Right lobe of liver (tissue), 4 donors: ENCODE data around the gene OXER1.

Source experiments
- POLR2A ChIP-seq: fragments of 450-650 bp; IDR thresholded peaks from one replicate; pipeline ENCODE4 v1.6.1; 2017; ENCODE audit warnings: antibody characterized with exemption, mild to moderate bottlenecking
- TF ChIP-seq, protein P1 (sequence below), 4 donors: fragments of 200-600 bp in 3 of 4; fragments of 450-650 bp in 1 of 4; IDR thresholded peaks; one replicate each; pipeline versions ENCODE4 v1.5.1 to v1.8.0; 2016 to 2022; ENCODE audit warnings: antibody characterized with exemption in 4 of 4, mild to moderate bottlenecking in 2 of 4
- donor health status: DM: no; HTN: no; CAD: no.
- donor health status: DM: no; HTN: no; CAD: no.
- donor health status: DM: no; HTN: yes; CAD: no.

- no peak for TF ChIP-seq POLR2A
- TF ChIP-seq, protein P1, sequence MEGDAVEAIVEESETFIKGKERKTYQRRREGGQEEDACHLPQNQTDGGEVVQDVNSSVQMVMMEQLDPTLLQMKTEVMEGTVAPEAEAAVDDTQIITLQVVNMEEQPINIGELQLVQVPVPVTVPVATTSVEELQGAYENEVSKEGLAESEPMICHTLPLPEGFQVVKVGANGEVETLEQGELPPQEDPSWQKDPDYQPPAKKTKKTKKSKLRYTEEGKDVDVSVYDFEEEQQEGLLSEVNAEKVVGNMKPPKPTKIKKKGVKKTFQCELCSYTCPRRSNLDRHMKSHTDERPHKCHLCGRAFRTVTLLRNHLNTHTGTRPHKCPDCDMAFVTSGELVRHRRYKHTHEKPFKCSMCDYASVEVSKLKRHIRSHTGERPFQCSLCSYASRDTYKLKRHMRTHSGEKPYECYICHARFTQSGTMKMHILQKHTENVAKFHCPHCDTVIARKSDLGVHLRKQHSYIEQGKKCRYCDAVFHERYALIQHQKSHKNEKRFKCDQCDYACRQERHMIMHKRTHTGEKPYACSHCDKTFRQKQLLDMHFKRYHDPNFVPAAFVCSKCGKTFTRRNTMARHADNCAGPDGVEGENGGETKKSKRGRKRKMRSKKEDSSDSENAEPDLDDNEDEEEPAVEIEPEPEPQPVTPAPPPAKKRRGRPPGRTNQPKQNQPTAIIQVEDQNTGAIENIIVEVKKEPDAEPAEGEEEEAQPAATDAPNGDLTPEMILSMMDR (IDR thresholded peaks at IDR 0.05), result no peak
These were observed 5.8 kb downstream of the OXER1 start for GRCh38 chr2:42757981-42758740.
